Measurements from ENCODE around the gene CCDC74B.
"Not testable (repeated sequence)": the region's sequence is repeated elsewhere in the genome, so short reads cannot be mapped to it uniquely, and the experiment has no call there.

DNA sequence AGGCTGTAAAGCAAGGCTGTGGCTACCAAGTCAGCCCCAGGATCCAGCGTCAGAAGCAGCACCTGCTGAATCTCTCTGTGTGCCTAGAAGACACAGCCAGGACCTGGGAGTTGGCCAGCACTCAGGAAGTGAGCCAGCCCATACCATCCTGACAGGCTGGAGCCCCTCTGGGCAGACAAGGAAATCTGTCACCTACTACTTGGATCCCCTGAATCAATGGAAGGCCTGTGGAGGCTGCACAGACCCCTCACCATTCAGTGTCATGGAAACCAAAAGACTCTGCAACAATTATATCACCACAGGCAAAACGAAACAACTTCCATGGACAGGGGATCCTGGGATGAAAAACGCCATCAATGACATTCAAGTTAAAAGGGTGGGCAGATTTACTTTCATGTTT is 21.7 kb upstream of the CCDC74B start:
- TF ChIP-seq, protein P1, sequence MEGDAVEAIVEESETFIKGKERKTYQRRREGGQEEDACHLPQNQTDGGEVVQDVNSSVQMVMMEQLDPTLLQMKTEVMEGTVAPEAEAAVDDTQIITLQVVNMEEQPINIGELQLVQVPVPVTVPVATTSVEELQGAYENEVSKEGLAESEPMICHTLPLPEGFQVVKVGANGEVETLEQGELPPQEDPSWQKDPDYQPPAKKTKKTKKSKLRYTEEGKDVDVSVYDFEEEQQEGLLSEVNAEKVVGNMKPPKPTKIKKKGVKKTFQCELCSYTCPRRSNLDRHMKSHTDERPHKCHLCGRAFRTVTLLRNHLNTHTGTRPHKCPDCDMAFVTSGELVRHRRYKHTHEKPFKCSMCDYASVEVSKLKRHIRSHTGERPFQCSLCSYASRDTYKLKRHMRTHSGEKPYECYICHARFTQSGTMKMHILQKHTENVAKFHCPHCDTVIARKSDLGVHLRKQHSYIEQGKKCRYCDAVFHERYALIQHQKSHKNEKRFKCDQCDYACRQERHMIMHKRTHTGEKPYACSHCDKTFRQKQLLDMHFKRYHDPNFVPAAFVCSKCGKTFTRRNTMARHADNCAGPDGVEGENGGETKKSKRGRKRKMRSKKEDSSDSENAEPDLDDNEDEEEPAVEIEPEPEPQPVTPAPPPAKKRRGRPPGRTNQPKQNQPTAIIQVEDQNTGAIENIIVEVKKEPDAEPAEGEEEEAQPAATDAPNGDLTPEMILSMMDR (tag by site-specific recombination; IDR thresholded peaks at IDR 0.05) = not testable (repeated sequence)
- TF ChIP-seq ZNF274 (IDR thresholded peaks at IDR 0.05; ENCODE audit: low read length); ZNF274 (tag by site-specific recombination; IDR thresholded peaks at IDR 0.05; ENCODE audit: borderline replicate concordance); ZNF544 (tag by site-specific recombination; IDR thresholded peaks at IDR 0.05): not testable (repeated sequence)

Measured in HEK293 (cell line).